ENCODE measurements around the gene C11orf86.

Gene C11orf86

GRCh38 chr11:67016550-67016949 lies 41.4 kb downstream of the C11orf86 start:
- no peak overlapping the region for H3K27ac ChIP-seq (ENCODE audit: low read depth, low read length, poor library complexity, severe bottlenecking)
- H3K79me2 ChIP-seq (ENCODE audit: insufficient read depth, low read length) = no peaks in the 10 kb centered on the region
- H2AFZ ChIP-seq (ENCODE audit: low read length) = no peak overlapping the region
- H3K4me1 ChIP-seq (ENCODE audit: insufficient read depth, low read length, severe bottlenecking) = no peaks in the 10 kb centered on the region
- H3K9me3 ChIP-seq (ENCODE audit: low read length) = no peaks in the 10 kb centered on the region
- no peaks in the 10 kb centered on the region for H3F3A ChIP-seq (ENCODE audit: insufficient read depth, low read length)
- H4K20me1 ChIP-seq (ENCODE audit: insufficient read depth, low read length) = no peaks in the 10 kb centered on the region
- TF ChIP-seq EZH2 (IDR thresholded peaks at IDR 0.05; ENCODE audit: borderline replicate concordance, low read length) = no peak
- no peak for TF ChIP-seq CTCF (IDR thresholded peaks at IDR 0.05; ENCODE audit: low read length)
- H3K27me3 ChIP-seq (ENCODE audit: insufficient read depth, low read length) = no peaks in the 10 kb centered on the region
- no peaks in the 10 kb centered on the region for H3K9me2 ChIP-seq (ENCODE audit: low read depth, low read length)
- H3K4me2 ChIP-seq (ENCODE audit: low read length) = no peak overlapping the region
- no peaks in the 10 kb centered on the region; the same call in 1 of the 2 replicates for H3K36me3 ChIP-seq (ENCODE audit: insufficient read depth, low read length)
- no peak overlapping the region for H3K4me3 ChIP-seq (ENCODE audit: low read depth, low read length, poor library complexity, severe bottlenecking)
- H3K9ac ChIP-seq (ENCODE audit: low read length) = no peak overlapping the region

- no peak overlapping the region for H3K27ac ChIP-seq (ENCODE audit: low read depth, low read length, poor library complexity, severe bottlenecking)
- no peaks in the 10 kb centered on the region for H3K9me3 ChIP-seq (ENCODE audit: low read length)
- H3K36me3 ChIP-seq (ENCODE audit: insufficient read depth, low read length) = no peaks in the 10 kb centered on the region; the same call in 1 of the 2 replicates
- no peak overlapping the region for H3K4me3 ChIP-seq (ENCODE audit: low read depth, low read length, poor library complexity, severe bottlenecking)
- no peak overlapping the region for H2AFZ ChIP-seq (ENCODE audit: low read length)
- no peaks in the 10 kb centered on the region for H3F3A ChIP-seq (ENCODE audit: insufficient read depth, low read length)
- no peak for TF ChIP-seq EZH2 (IDR thresholded peaks at IDR 0.05; ENCODE audit: borderline replicate concordance, low read length)
- TF ChIP-seq CTCF (IDR thresholded peaks at IDR 0.05; ENCODE audit: low read length) = no peak
- H3K27me3 ChIP-seq (ENCODE audit: insufficient read depth, low read length) = no peaks in the 10 kb centered on the region; the same call in 1 of the 2 replicates
- no peaks in the 10 kb centered on the region for H3K4me1 ChIP-seq (ENCODE audit: insufficient read depth, low read length, severe bottlenecking)
- H3K4me2 ChIP-seq (ENCODE audit: low read length) = no peak overlapping the region
- no peaks in the 10 kb centered on the region for H3K9me2 ChIP-seq (ENCODE audit: low read depth, low read length)
- H3K79me2 ChIP-seq (ENCODE audit: insufficient read depth, low read length) = no peaks in the 10 kb centered on the region
- no peak overlapping the region for H3K9ac ChIP-seq (ENCODE audit: low read length)
- no peaks in the 10 kb centered on the region for H4K20me1 ChIP-seq (ENCODE audit: insufficient read depth, low read length)
Measured at GRCh38 chr11:67020949-67021348, 45.8 kb downstream of the C11orf86 start.

GRCh38 chr11:67022341-67022933 lies 47.3 kb downstream of the C11orf86 start:
- no peak overlapping the region for H2AFZ ChIP-seq (ENCODE audit: low read length)
- H3K4me3 ChIP-seq (ENCODE audit: low read depth, low read length, poor library complexity, severe bottlenecking) = no peak overlapping the region
- no peak overlapping the region for H3K9ac ChIP-seq (ENCODE audit: low read length)

More at GRCh38 chr11:67022341-67022933, 47.3 kb downstream of the C11orf86 start:
- no peak overlapping the region for H3K27ac ChIP-seq (ENCODE audit: low read depth, low read length, poor library complexity, severe bottlenecking)
- H3K9me3 ChIP-seq (ENCODE audit: low read length) = no peaks in the 10 kb centered on the region
- no peak overlapping the region for H3K4me2 ChIP-seq (ENCODE audit: low read length)
- no peaks in the 10 kb centered on the region for H3F3A ChIP-seq (ENCODE audit: insufficient read depth, low read length)
- no peaks in the 10 kb centered on the region; the same call in 1 of the 2 replicates for H3K36me3 ChIP-seq (ENCODE audit: insufficient read depth, low read length)
- no peaks in the 10 kb centered on the region for H3K9me2 ChIP-seq (ENCODE audit: low read depth, low read length)
- H3K27me3 ChIP-seq (ENCODE audit: insufficient read depth, low read length) = no peaks in the 10 kb centered on the region; the same call in 1 of the 2 replicates
- TF ChIP-seq CTCF (IDR thresholded peaks at IDR 0.05; ENCODE audit: low read length) (no peak), EZH2 (IDR thresholded peaks at IDR 0.05; ENCODE audit: borderline replicate concordance, low read length) (no peak)
- no peaks in the 10 kb centered on the region for H3K79me2 ChIP-seq (ENCODE audit: insufficient read depth, low read length)
- H3K4me1 ChIP-seq (ENCODE audit: insufficient read depth, low read length, severe bottlenecking) = peaks cover 2% of the 10 kb centered on the region
- no peaks in the 10 kb centered on the region for H4K20me1 ChIP-seq (ENCODE audit: insufficient read depth, low read length)

Data from OCI-LY1 (cell line).